ENCODE results near the gene GPRC5D.

- TF ChIP-seq ZBTB49 (CRISPR knock-in tag; IDR thresholded peaks at IDR 0.05; ENCODE audit: borderline replicate concordance) (no peak), CEBPB (tag; IDR thresholded peaks at IDR 0.05) (no peak), EP300 (IDR thresholded peaks at IDR 0.05; ENCODE audit: low read length) (no peak), TBP (optimal IDR thresholded peaks at IDR 0.05; ENCODE audit: low read depth, low read length) (no peak), CTCF (IDR thresholded peaks at IDR 0.05 in 2 of 3, conservative IDR thresholded peaks at IDR 0.05 in 1 of 3; ENCODE audit: insufficient read depth in 2 of 3, low read depth in 1 of 3, low read length in 3 of 3) (no peak), USF2 (CRISPR knock-in tag; IDR thresholded peaks at IDR 0.05) (no peak)
Observed at GRCh38 chr12:12958886-12959285, 6.9 kb upstream of the GPRC5D start.
